ENCODE results near the gene LRRC17. TPM values are rescaled to one million over a fixed set of nuclear protein-coding genes. Genes with fewer than 3 reads are reported as not detected.
"Not testable (repeated sequence)": the region's sequence is repeated elsewhere in the genome, so short reads cannot be mapped to it uniquely, and the experiment has no call there.

LRRC17 gene
- total RNA-seq, 2 experiments from 2014 or later, result 0.30 to 0.58 TPM

GRCh38 chr7:102935450-102936115 is 22.8 kb downstream of the LRRC17 start:
- CTCF ChIA-PET, result interaction anchor here (0.9 kb wide), 1 partner anchor 10 kb away, joined by 4 read pairs; no protein-coding TSS in a partner anchor
- no peak overlapping the region for H3K4me3 Mint-ChIP-seq
- POLR2A ChIA-PET, result no interaction called here
- DNase-seq, result no peak
- no peak overlapping the region for H3K27ac Mint-ChIP-seq
- H3K4me1 Mint-ChIP-seq, result no peaks in the 10 kb centered on the region
- H3K9me3 Mint-ChIP-seq, result no peaks in the 10 kb centered on the region
- no peaks in the 10 kb centered on the region for H3K36me3 Mint-ChIP-seq (ENCODE audit: low read depth)
- H3K27me3 Mint-ChIP-seq, result no peaks in the 10 kb centered on the region

- ChIA-PET POLR2A (no interaction called here), CTCF (no interaction called here)
- Mint-ChIP-seq H3K9me3 (no peaks in the 10 kb centered on the region), H3K4me3 (no peak overlapping the region), H3K36me3 (ENCODE audit: low read depth) (no peaks in the 10 kb centered on the region), H3K4me1 (no peaks in the 10 kb centered on the region), H3K27ac (no peak overlapping the region), H3K27me3 (no peaks in the 10 kb centered on the region)
- no peak for DNase-seq
Observed at GRCh38 chr7:102938679-102939078, 25.9 kb downstream of the LRRC17 start.

GRCh38 chr7:102942181-102942866 is 29.5 kb downstream of the LRRC17 start:
- H3K27me3 Mint-ChIP-seq, result no peaks in the 10 kb centered on the region
- POLR2A ChIA-PET, result no interaction called here
- CTCF ChIA-PET, result no interaction called here
- no peak for DNase-seq
- H3K4me1 Mint-ChIP-seq, result no peaks in the 10 kb centered on the region
- no peaks in the 10 kb centered on the region for H3K36me3 Mint-ChIP-seq (ENCODE audit: low read depth)
- H3K4me3 Mint-ChIP-seq, result no peak overlapping the region
- no peak overlapping the region for H3K27ac Mint-ChIP-seq
- no peaks in the 10 kb centered on the region for H3K9me3 Mint-ChIP-seq

- DNase-seq, result no peak
- H3K4me1 Mint-ChIP-seq, result no peaks in the 10 kb centered on the region
- POLR2A ChIA-PET, result no interaction called here
Observed at GRCh38 chr7:102942868-102943267, 30.1 kb downstream of the LRRC17 start.

GRCh38 chr7:102943423-102944169 is 30.8 kb downstream of the LRRC17 start:
- ChIA-PET CTCF (interaction anchor here (0.7 kb wide), 1 partner anchor 10 kb away, joined by 3 read pairs; no protein-coding TSS in a partner anchor), POLR2A (no interaction called here)
- Mint-ChIP-seq H3K4me3 (no peak overlapping the region), H3K36me3 (ENCODE audit: low read depth) (no peaks in the 10 kb centered on the region), H3K27me3 (no peaks in the 10 kb centered on the region), H3K9me3 (no peaks in the 10 kb centered on the region), H3K4me1 (no peaks in the 10 kb centered on the region), H3K27ac (no peak overlapping the region)
- no peak for DNase-seq

More at GRCh38 chr7:102942868-102943267, 30.1 kb downstream of the LRRC17 start:
- no peaks in the 10 kb centered on the region for H3K36me3 Mint-ChIP-seq (ENCODE audit: low read depth)
- no peak overlapping the region for H3K4me3 Mint-ChIP-seq
- H3K9me3 Mint-ChIP-seq, result no peaks in the 10 kb centered on the region
- CTCF ChIA-PET, result no interaction called here
- no peak overlapping the region for H3K27ac Mint-ChIP-seq
- H3K27me3 Mint-ChIP-seq, result no peaks in the 10 kb centered on the region

- ChIA-PET POLR2A (no interaction called here), CTCF (interaction anchor here (0.7 kb wide), 1 partner anchor 11 kb away, joined by 3 read pairs; no protein-coding TSS in a partner anchor)
- Mint-ChIP-seq H3K4me3 (no peak overlapping the region), H3K27me3 (no peaks in the 10 kb centered on the region), H3K27ac (no peak overlapping the region), H3K36me3 (ENCODE audit: low read depth) (no peaks in the 10 kb centered on the region), H3K4me1 (no peaks in the 10 kb centered on the region), H3K9me3 (no peaks in the 10 kb centered on the region)
- DNase-seq, result no peak
Observed at GRCh38 chr7:102944241-102944640, 31.4 kb downstream of the LRRC17 start.

GRCh38 chr7:102951839-102952238 is 39.0 kb downstream of the LRRC17 start:
- ChIA-PET POLR2A (no interaction called here), CTCF (no interaction called here)
- H3K4me3 Mint-ChIP-seq, result no peak overlapping the region
- no peaks in the 10 kb centered on the region for H3K27me3 Mint-ChIP-seq
- H3K27ac Mint-ChIP-seq, result no peak overlapping the region
- no peak for DNase-seq
- H3K4me1 Mint-ChIP-seq, result no peaks in the 10 kb centered on the region
- H3K9me3 Mint-ChIP-seq, result peaks cover 12% of the 10 kb centered on the region
- peaks cover 2% of the 10 kb centered on the region for H3K36me3 Mint-ChIP-seq (ENCODE audit: low read depth)

GRCh38 chr7:102953406-102953805 is 40.6 kb downstream of the LRRC17 start:
- CTCF ChIA-PET, result no interaction called here
- H3K27me3 Mint-ChIP-seq, result no peaks in the 10 kb centered on the region
- peaks cover 12% of the 10 kb centered on the region for H3K9me3 Mint-ChIP-seq
- H3K4me1 Mint-ChIP-seq, result no peaks in the 10 kb centered on the region
- POLR2A ChIA-PET, result no interaction called here
- DNase-seq, result no peak
- no peak overlapping the region for H3K27ac Mint-ChIP-seq
- peaks cover 2% of the 10 kb centered on the region for H3K36me3 Mint-ChIP-seq (ENCODE audit: low read depth)
- no peak overlapping the region for H3K4me3 Mint-ChIP-seq

- POLR2A ChIA-PET; CTCF ChIA-PET; H3K27ac Mint-ChIP-seq; H3K27me3 Mint-ChIP-seq; H3K4me1 Mint-ChIP-seq; DNase-seq; H3K36me3 Mint-ChIP-seq (ENCODE audit: low read depth); H3K4me3 Mint-ChIP-seq: not testable (repeated sequence)
- H3K9me3 Mint-ChIP-seq, result peaks cover 12% of the 10 kb centered on the region
Observed at GRCh38 chr7:102954359-102954758, 41.6 kb downstream of the LRRC17 start.

- POLR2A ChIA-PET; H3K27me3 Mint-ChIP-seq; CTCF ChIA-PET; H3K36me3 Mint-ChIP-seq (ENCODE audit: low read depth); H3K27ac Mint-ChIP-seq; H3K4me3 Mint-ChIP-seq; DNase-seq; H3K4me1 Mint-ChIP-seq: not testable (repeated sequence)
- H3K9me3 Mint-ChIP-seq, result peaks cover 13% of the 10 kb centered on the region
Observed at GRCh38 chr7:102958004-102958403, 45.2 kb downstream of the LRRC17 start.

- H3K9me3 Mint-ChIP-seq; H3K4me1 Mint-ChIP-seq; CTCF ChIA-PET; H3K27ac Mint-ChIP-seq; H3K4me3 Mint-ChIP-seq; DNase-seq; H3K36me3 Mint-ChIP-seq (ENCODE audit: low read depth); H3K27me3 Mint-ChIP-seq; POLR2A ChIA-PET: not testable (repeated sequence)
Observed at GRCh38 chr7:102961993-102962392, 49.2 kb downstream of the LRRC17 start.

- Mint-ChIP-seq H3K27ac (no peak overlapping the region), H3K4me3 (no peak overlapping the region), H3K4me1 (no peaks in the 10 kb centered on the region), H3K36me3 (ENCODE audit: low read depth) (no peaks in the 10 kb centered on the region), H3K9me3 (peaks cover 3% of the 10 kb centered on the region), H3K27me3 (no peaks in the 10 kb centered on the region)
- POLR2A ChIA-PET, result interaction anchor here (0.6 kb wide), 1 partner anchor 40 kb away, joined by 3 read pairs; no protein-coding TSS in a partner anchor
- DNase-seq, result no peak
- CTCF ChIA-PET, result no interaction called here
Observed at GRCh38 chr7:102966465-102966864, 53.7 kb downstream of the LRRC17 start.

- Mint-ChIP-seq H3K27ac (no peak overlapping the region), H3K4me1 (no peaks in the 10 kb centered on the region)
- POLR2A ChIA-PET, result no interaction called here
Observed at GRCh38 chr7:102967798-102968197, 55.0 kb downstream of the LRRC17 start.

More at GRCh38 chr7:102967798-102968197, 55.0 kb downstream of the LRRC17 start:
- Mint-ChIP-seq H3K9me3 (no peaks in the 10 kb centered on the region), H3K4me3 (no peak overlapping the region), H3K36me3 (ENCODE audit: low read depth) (no peaks in the 10 kb centered on the region), H3K27me3 (no peaks in the 10 kb centered on the region)
- CTCF ChIA-PET, result no interaction called here
- no peak for DNase-seq

Measured in activated CD4-positive, alpha-beta T cell treated with anti-CD3 and anti-CD28 coated beads, Interleukin-2, amount 10 ng/mL, durations not matched to agents 7 days and 5 days (primary cell).